MM.1S (cell line): Measurements from ENCODE around the gene CUEDC2.

Experiments used
- DNase-seq: peaks from one replicate; pipeline ENCODE4 v3.0.0-alpha.2; 2015
- H2AFZ ChIP-seq: fragments of 300-600 bp; sonication (generic); 2 replicates; pipeline ENCODE4 v1.6.0; 2016; ENCODE audit warnings: antibody characterized with exemption, low read length
- H3F3A ChIP-seq: fragments of 300-600 bp; sonication (generic); 2 replicates; pipeline ENCODE4 v1.6.1; 2016; ENCODE audit warnings: mild to moderate bottlenecking, antibody characterized with exemption, low read length, moderate library complexity, mixed read lengths; ENCODE audit not compliant: insufficient read depth
- H3K27ac ChIP-seq: fragments of 300-600 bp; sonication (generic); 2 replicates; pipeline ENCODE4 v1.5.1; 2016; ENCODE audit warnings: mild to moderate bottlenecking, low read length
- H3K27me3 ChIP-seq: fragments of 300-600 bp; sonication (generic); replicated peaks from 2 replicates; pipeline ENCODE4 v1.6.0; 2016; ENCODE audit warnings: low read length; ENCODE audit not compliant: insufficient read depth
- H3K36me3 ChIP-seq: fragments of 300-600 bp; sonication (generic); replicated peaks from 2 replicates; pipeline ENCODE4 v1.6.1; 2016; ENCODE audit warnings: mild to moderate bottlenecking, low read length, mixed read lengths; ENCODE audit not compliant: insufficient read depth
- H3K4me1 ChIP-seq: fragments of 300-600 bp; sonication (generic); 2 replicates; pipeline ENCODE4 v1.6.1; 2016; ENCODE audit warnings: low read length, mixed read lengths
- H3K4me2 ChIP-seq: fragments of 300-600 bp; sonication (generic); 2 replicates; pipeline ENCODE4 v1.6.0; 2016; ENCODE audit warnings: low read depth, low read length
- H3K4me3 ChIP-seq: fragments of 300-600 bp; sonication (generic); 2 replicates; pipeline ENCODE4 v1.5.1; 2016; ENCODE audit warnings: low read length, mixed read lengths
- H3K79me2 ChIP-seq: fragments of 300-600 bp; sonication (generic); 2 replicates; pipeline ENCODE4 v1.6.1; 2016; ENCODE audit warnings: mixed run types, low read length, mixed read lengths
- H3K9ac ChIP-seq: fragments of 300-600 bp; sonication (generic); 2 replicates; pipeline ENCODE4 v1.6.1; 2016; ENCODE audit warnings: low read length, mixed read lengths
- H3K9me2 ChIP-seq: fragments of 300-600 bp; sonication (generic); replicated peaks from 2 replicates; pipeline ENCODE4 v1.6.1; 2016; ENCODE audit warnings: mild to moderate bottlenecking, low read length, mixed read lengths; ENCODE audit not compliant: insufficient read depth
- H3K9me3 ChIP-seq: fragments of 300-600 bp; sonication (generic); replicated peaks from 2 replicates; pipeline ENCODE4 v1.6.1; 2016; ENCODE audit warnings: mild to moderate bottlenecking, low read length, mixed read lengths; ENCODE audit not compliant: insufficient read depth
- H4K20me1 ChIP-seq: fragments of 300-600 bp; sonication (generic); 2 replicates; pipeline ENCODE4 v1.6.1; 2016; ENCODE audit warnings: mild to moderate bottlenecking, low read length, moderate library complexity, mixed read lengths; ENCODE audit not compliant: insufficient read depth
- CTCF ChIP-seq: fragments of 300-600 bp; sonication (generic); IDR thresholded peaks from 2 replicates; pipeline ENCODE4 v1.5.1; 2016; ENCODE audit warnings: antibody characterized with exemption, low read length, mixed read lengths
- EZH2 ChIP-seq: fragments of 300-600 bp; sonication (generic); optimal IDR thresholded peaks from 2 replicates; pipeline ENCODE3; 2017; ENCODE audit warnings: low read depth, mild to moderate bottlenecking, antibody characterized with exemption, low read length, mixed read lengths
- EZH2phosphoT487 ChIP-seq: fragments of 300-600 bp; sonication (generic); IDR thresholded peaks from 2 replicates; pipeline ENCODE4 v1.6.1; 2018; ENCODE audit warnings: antibody characterized with exemption, low read length

Gene CUEDC2

GRCh38 chr10:102407425-102408130, 24.8 kb downstream of the CUEDC2 start:
- H3K4me1 ChIP-seq = no peaks in the 10 kb centered on the region
- H3K9me2 ChIP-seq = no peaks in the 10 kb centered on the region
- H3K27me3 ChIP-seq = peaks cover 54% of the 10 kb centered on the region
- H3K79me2 ChIP-seq = no peaks in the 10 kb centered on the region
- no peak for DNase-seq
- TF ChIP-seq CTCF (no peak), EZH2 (no peak), EZH2phosphoT487 (no peak)
- H4K20me1 ChIP-seq = no peaks in the 10 kb centered on the region
- peaks cover 13% of the 10 kb centered on the region; the same call in 1 of the 2 replicates for H3F3A ChIP-seq
- H3K27ac ChIP-seq = no peak overlapping the region
- no peak overlapping the region for H2AFZ ChIP-seq
- H3K4me3 ChIP-seq = no peak overlapping the region
- no peak overlapping the region for H3K9ac ChIP-seq
- H3K9me3 ChIP-seq = no peaks in the 10 kb centered on the region
- no peaks in the 10 kb centered on the region for H3K36me3 ChIP-seq
- H3K4me2 ChIP-seq = no peak overlapping the region

- H3F3A ChIP-seq = peaks cover 13% of the 10 kb centered on the region; the same call in 1 of the 2 replicates
- H3K27ac ChIP-seq = no peak overlapping the region
- H3K9me2 ChIP-seq = no peaks in the 10 kb centered on the region
- TF ChIP-seq EZH2 (no peak), CTCF (no peak)
- H4K20me1 ChIP-seq = no peaks in the 10 kb centered on the region
- H3K4me1 ChIP-seq = no peaks in the 10 kb centered on the region
- no peak overlapping the region for H3K4me2 ChIP-seq
- no peak overlapping the region for H2AFZ ChIP-seq
- no peak overlapping the region for H3K4me3 ChIP-seq
- H3K36me3 ChIP-seq = no peaks in the 10 kb centered on the region
- H3K27me3 ChIP-seq = peaks cover 46% of the 10 kb centered on the region
- no peaks in the 10 kb centered on the region for H3K79me2 ChIP-seq
- H3K9me3 ChIP-seq = no peaks in the 10 kb centered on the region
- no peak for DNase-seq
- H3K9ac ChIP-seq = no peak overlapping the region
These were observed 25.6 kb downstream of the CUEDC2 start for GRCh38 chr10:102406815-102407214.

DNA sequence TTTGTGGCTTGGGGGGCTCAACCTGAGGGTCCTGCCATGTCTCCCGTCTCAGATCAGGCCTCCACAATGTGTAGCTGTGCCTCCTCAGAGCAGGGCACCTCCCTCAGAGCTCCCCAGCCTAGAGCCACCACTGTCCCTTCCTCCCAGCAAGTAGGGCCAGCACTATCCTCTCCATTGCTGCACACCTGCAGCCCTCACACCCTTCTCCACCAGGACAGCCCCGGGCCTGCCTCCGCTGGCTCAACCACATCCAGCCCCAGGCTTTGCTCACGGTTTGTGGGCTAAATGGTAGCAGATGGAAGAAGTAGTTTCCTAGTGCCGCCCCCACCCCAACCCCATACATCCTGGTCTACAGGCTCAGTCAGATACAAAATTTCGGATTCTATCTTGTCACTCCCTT, 26.7 kb downstream of the CUEDC2 start:
- Histone ChIP-seq H3K79me2 (peaks cover under 1% of the 10 kb centered on the region; the same call in 1 of the 2 replicates), H3K9me2 (no peaks in the 10 kb centered on the region), H3K27me3 (peaks cover 34% of the 10 kb centered on the region), H3K4me2 (no peak overlapping the region), H4K20me1 (peaks cover 4% of the 10 kb centered on the region; the same call in 1 of the 2 replicates), H2AFZ (no peak overlapping the region), H3F3A (peaks cover 20% of the 10 kb centered on the region; the same call in 1 of the 2 replicates), H3K4me1 (no peaks in the 10 kb centered on the region), H3K9ac (no peak overlapping the region), H3K27ac (no peak overlapping the region), H3K4me3 (no peak overlapping the region), H3K9me3 (no peaks in the 10 kb centered on the region), H3K36me3 (peaks cover 8% of the 10 kb centered on the region; the same call in 1 of the 2 replicates)
- DNase-seq = no peak
- no peak for TF ChIP-seq EZH2
- no peak for TF ChIP-seq CTCF
- TF ChIP-seq EZH2phosphoT487 = no peak
